NCI-H345 treated with DMSO at 0.1 percent for 48 hours (cell line): ENCODE measurements around the gene GPC4.

Experiments used
- DNase-seq: peaks from one replicate; lab custom pipeline; 2025; ENCODE audit not compliant: unreplicated experiment; lab: John Stamatoyannopoulos, UW

GPC4 gene

GRCh38 chrX:133412246-133412645, 3.0 kb downstream of the GPC4 start:
- no peak for DNase-seq

- DNase-seq, result no peak
Measured at GRCh38 chrX:133410550-133410949, 4.7 kb downstream of the GPC4 start.

- DNase-seq, result no peak
Measured at GRCh38 chrX:133405498-133406185, 9.6 kb downstream of the GPC4 start.

DNA sequence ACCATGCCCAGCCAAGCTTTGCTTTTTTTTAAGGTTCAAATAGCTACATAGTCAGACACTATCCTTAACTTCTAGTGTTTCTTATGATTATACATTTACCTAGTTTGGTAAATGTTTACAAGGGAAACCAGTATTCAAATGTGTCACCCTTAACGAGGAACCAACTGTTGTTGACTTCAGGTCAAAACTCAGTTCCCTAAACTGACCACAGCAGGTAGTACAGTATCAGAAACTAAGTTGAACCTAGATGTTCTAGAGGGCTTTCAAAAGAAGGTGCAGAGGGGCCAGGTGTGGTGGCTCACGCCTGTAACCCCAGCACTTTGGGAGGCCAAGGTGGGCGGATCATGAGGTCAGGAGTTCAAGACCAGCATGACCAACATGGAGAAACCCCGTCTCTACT, 11.3 kb downstream of the GPC4 start:
- no peak for DNase-seq

DNA sequence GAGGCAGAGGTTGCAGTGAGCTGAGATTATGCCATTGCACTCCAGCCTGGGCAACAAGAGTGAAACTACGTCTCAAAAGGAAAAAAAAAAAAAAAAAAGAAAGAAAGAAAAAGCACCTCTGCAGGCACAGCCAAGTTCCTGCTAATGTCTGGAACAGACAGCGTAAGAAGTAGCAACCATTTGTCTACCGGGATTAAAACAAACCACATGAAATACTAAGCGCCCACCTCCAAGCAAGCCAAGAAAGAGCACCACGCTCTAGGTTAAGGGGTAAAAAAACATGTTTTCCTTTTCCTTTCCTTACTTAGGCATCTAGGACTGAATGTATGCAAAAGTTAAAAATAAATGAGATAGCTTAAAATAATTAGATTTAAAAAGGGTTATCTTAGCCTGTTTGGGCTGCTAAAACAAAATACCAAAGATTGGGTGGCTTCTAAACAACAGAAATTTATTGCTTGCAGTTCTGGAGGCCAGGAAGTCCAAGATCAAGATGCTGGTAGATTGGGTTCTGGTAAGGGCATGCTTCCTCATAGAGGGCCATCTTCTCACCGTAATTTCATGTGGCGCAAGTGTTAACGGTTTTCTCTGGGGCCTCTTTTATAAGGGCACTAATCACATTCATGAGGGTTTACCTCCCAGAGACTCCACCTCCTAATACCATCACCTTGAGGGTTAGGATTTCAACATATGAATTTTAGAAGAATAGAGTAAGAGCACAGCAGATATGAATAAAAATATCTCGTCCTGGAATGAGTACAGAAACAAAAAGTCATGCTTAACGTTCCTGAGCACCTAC, 12.3 kb downstream of the GPC4 start:
- DNase-seq, result no peak

DNA sequence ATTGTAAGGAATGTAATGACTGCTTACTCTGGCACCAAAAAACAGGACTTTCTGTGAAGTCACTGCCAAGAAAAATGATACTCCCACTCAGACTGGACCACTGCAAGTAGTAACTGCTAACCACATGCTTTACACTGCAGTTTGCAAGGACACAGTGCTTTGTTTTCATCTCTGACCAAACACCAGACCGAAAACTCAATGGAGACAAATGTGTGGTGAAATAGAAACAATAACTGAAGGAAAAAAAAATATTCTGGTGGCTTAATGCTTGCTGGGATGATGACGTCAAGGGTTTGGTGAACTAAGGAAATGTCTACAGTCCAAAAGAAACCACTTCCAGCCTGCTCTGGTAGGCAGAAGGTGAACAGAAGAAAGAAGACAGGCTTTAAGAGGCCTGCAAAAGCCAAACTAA, 13.2 kb downstream of the GPC4 start:
- DNase-seq, result no peak

GRCh38 chrX:133401536-133401935, 13.8 kb downstream of the GPC4 start:
- no peak for DNase-seq

DNA sequence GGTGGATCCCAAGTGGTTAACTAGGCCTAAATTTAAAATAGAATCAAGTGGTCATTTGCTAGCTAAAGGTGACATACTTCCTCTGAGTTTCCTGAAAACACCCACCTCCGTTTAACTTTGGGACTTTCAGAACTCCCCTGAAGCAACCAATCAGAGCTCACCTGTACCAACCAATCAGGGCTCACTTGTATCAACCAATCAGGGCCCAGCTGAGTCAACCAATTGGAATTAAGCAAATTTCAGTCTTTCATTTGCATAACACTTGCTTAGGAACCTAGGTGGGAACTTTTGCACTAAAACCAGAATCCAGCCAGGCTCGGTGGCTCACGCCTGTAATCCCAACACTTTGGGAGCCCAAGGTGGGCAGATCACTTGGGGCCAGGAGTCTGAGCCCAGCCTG, 15.9 kb downstream of the GPC4 start:
- no peak for DNase-seq

DNA sequence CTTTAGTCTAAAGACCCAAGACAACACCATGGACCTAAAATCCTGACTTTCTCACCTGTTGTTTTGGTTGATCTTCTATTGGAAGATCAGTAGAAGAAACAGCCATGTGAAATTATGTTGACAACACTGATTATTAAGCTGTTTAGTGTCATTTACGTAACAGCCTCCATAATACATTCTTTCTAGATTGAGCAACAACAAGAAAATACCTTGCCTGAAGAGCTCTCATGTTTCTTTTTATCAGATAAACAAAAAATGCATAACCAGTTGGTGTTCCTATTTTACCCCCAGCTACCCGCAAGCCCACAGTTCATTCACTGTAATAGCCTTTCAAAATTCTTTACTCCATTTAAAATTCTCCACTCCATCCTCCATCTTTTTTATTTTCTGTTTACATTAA, 20.5 kb downstream of the GPC4 start:
- no peak for DNase-seq

GRCh38 chrX:133392671-133393070, 22.6 kb downstream of the GPC4 start:
- no peak for DNase-seq

DNA sequence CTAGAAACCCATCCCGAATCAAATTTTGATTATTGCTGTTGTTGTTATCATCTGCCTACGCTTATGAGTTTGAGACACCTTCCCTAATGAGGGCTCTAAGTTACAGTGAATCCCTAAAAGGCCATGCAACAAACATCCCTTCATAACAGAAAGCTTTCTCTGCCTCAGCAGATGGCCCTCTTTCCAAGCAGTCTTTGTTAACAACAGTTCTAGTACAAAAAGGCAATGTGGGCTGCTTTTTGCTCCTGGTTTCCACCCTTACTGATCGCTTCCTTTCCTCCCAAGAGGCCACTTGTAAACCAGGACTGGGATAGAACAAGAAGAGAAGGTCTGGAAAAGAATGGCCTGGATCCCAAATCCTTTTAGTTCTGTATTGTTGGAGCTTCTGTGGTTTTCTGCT, 24.2 kb downstream of the GPC4 start:
- DNase-seq, result no peak

DNA sequence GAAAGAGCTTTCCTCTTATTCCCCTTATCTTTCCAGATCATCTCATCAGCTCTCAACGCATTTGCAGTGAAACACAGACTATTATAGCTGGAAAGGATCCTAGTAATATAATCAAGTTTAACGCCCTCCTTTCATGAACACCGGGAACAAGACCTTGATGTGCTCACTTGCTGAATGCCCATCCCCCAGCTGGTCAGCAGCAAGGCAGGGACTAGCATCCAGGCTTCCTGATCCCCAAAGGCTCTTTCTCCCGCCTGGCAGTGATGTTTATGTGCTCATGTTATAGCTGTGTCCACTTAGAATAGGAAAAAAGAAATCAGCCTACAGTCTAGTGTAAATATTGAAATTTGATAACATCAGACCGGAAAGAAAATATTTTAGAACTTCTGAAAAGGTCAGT, 24.6 kb downstream of the GPC4 start:
- no peak for DNase-seq

GRCh38 chrX:133389975-133390374, 25.3 kb downstream of the GPC4 start:
- DNase-seq, result no peak

DNA sequence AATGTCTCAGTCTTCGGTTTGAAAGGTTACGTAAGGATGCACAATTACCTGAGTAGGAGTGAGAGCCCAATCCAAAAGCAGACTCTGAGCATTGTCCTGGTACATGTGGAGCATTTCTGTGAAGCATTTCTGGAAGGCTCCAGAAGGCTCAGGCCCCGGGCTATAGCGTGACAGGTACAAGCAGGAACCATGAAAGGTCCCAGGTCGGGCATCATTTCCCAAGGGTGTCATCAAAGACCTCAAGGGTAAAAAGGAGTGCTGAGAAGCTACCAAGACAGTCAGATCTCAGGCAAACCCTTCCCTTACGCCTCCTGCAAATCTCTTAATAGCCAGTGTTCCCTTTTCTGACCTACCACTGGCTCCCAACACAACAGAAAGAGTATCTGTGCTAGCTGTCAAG, 30.8 kb downstream of the GPC4 start:
- no peak for DNase-seq

GRCh38 chrX:133380711-133381619, 34.3 kb downstream of the GPC4 start:
- DNase-seq, result no peak

DNA sequence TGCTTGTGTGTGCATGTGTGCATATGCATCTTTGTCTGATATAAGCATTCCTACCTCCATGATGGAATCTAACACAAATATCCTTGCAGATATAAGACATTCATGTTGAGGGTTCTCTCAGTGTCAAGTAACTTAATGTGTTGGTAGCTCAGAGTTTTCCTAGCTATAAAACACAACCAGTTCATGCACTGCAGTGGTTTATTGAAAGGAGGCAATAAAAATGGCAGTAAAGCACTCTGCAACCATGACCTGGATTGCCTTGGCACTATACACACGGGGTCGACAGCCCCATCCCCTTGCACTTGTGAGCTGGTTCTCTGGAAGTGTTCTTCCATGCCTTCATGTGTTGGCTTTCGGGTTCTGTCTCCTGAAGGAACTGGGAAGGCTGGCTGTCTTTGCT, 38.9 kb downstream of the GPC4 start:
- DNase-seq, result no peak

- no peak for DNase-seq
Measured at GRCh38 chrX:133375615-133376340, 39.5 kb downstream of the GPC4 start.

DNA sequence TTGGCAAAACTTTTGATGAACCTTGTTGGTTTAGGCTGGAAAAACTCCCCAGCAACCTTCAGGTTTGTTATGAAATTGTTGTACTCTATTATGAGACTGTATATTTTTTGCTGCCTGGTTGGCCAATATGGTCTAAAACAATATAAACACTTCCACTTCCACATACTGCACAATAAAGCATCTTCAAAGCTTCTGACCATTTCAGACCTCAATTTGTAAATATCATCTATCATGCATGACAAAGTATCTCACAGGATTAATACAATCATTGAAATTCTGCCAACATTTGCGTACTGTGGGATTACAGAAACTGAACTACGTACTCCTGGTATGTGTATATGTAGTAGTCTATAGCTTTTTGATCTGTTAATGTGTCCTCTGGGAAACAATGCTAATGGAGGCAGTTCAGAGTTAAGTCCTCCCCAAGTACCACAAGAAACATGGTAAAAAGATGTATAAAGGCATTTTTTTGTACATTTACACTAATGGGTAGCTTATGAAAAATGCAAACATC, 40.4 kb downstream of the GPC4 start:
- DNase-seq, result no peak

- DNase-seq, result no peak
Measured at GRCh38 chrX:133373386-133374079, 41.8 kb downstream of the GPC4 start.

- no peak for DNase-seq
Measured at GRCh38 chrX:133370696-133371275, 44.5 kb downstream of the GPC4 start.
